Adipocyte (in vitro differentiated cells): ENCODE data around the gene ZNF239.
"Not testable (repeated sequence)": the region's sequence is repeated elsewhere in the genome, so short reads cannot be mapped to it uniquely, and the experiment has no call there.

Source experiments
- DNase-seq: peaks from one replicate; pipeline ENCODE4 v3.0.0-alpha.2; 2015; ENCODE audit warnings: low read depth
- H3K27me3 ChIP-seq: replicated peaks from 2 replicates; pipeline ENCODE4 v1.7.0; 2013; ENCODE audit warnings: mild to moderate bottlenecking, low read length, moderate library complexity; ENCODE audit not compliant: control insufficient read depth, insufficient read depth
- H3K36me3 ChIP-seq: 2 replicates; pipeline ENCODE4 v1.7.0; 2013; ENCODE audit warnings: low read length, mild to moderate bottlenecking, moderate library complexity; ENCODE audit not compliant: control insufficient read depth, insufficient read depth, severe bottlenecking
- H3K4me1 ChIP-seq: 2 replicates; pipeline ENCODE4 v1.7.0; 2013; ENCODE audit warnings: mild to moderate bottlenecking, low read length, moderate library complexity; ENCODE audit not compliant: control insufficient read depth, insufficient read depth
- H3K4me3 ChIP-seq: 2 replicates; pipeline ENCODE4 v1.7.0; 2013; ENCODE audit warnings: mild to moderate bottlenecking, low read length, moderate library complexity
- H3K9ac ChIP-seq: 2 replicates; pipeline ENCODE4 v1.7.0; 2013; ENCODE audit warnings: mild to moderate bottlenecking, low read length, moderate library complexity
- H3K9me3 ChIP-seq: 2 replicates; pipeline ENCODE4 v1.7.0; 2013; ENCODE audit warnings: mild to moderate bottlenecking, low read length, moderate library complexity; ENCODE audit not compliant: control insufficient read depth

Gene ZNF239

DNA sequence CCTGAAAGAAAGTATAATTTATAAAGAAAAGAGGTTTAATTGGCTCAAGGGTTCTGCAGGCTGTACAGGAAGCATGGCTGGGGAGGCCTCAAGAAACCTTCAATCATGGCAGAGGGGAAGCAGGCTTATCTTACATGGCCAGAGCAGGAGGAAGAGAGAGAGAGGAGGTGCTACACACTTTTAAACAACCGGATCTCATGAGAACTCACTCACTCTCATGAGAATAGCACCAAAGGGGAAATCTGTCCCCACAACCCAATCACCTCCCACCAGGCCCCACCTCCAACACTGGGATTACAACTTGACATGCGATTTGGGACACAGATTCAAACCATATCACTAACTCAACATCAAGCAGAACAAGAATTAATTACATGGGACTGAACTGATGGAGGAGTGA lies 24.9 kb upstream of the ZNF239 start:
- Histone ChIP-seq H3K9ac (no peak overlapping the region), H3K36me3 (no peaks in the 10 kb centered on the region), H3K4me3 (no peak overlapping the region), H3K27me3 (no peaks in the 10 kb centered on the region), H3K9me3 (no peaks in the 10 kb centered on the region), H3K4me1 (peaks cover 4% of the 10 kb centered on the region)
- DNase-seq: no peak

DNA sequence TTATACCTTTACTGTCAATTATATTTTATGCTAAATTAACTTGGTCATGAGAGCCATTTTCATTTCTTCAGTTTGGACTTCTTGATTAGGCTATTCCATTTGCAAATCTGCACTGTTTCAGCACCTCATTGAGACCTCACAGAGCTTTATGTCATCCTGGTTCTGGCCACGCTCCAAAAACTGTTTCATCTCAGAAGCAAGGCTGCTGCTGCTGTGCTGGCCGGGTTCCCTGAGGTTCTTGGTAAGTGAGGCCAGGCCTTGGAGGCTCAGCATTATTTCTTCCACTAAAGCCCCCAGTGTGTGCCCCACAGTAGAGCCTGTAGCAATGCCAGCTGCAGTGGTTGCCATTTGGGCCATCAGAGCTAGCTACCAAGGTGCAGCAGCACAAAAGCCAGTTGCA lies 24.0 kb upstream of the ZNF239 start:
- Histone ChIP-seq H3K9ac (no peak overlapping the region), H3K27me3 (no peaks in the 10 kb centered on the region), H3K9me3 (no peaks in the 10 kb centered on the region), H3K4me1 (peaks cover 4% of the 10 kb centered on the region), H3K36me3 (no peaks in the 10 kb centered on the region), H3K4me3 (no peak overlapping the region)
- peak; percentile 28 for DNase-seq

DNA sequence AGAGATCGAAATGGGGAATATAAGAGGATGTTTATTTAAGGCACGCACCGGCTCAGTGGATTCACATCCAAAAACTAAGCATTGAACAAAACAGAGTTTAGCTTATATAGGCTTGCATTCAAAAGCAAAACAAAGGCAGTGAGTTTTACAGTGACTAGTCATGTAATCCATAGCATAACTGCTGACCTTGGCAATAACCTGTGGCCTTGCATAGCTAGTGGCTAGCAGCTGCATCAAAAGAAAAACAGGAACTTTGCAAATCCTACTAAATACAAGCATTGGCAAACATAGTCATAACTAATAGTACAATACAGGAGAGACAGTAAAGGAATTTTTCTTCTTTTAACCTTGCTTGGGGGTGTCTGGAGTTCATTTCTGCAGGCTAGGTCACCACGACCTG lies 22.1 kb upstream of the ZNF239 start:
- Histone ChIP-seq H3K4me1 (peaks cover 4% of the 10 kb centered on the region), H3K36me3 (no peaks in the 10 kb centered on the region), H3K4me3 (no peak overlapping the region), H3K9me3 (peaks cover 17% of the 10 kb centered on the region), H3K27me3 (peaks cover 10% of the 10 kb centered on the region), H3K9ac (no peak overlapping the region)
- no peak for DNase-seq

DNA sequence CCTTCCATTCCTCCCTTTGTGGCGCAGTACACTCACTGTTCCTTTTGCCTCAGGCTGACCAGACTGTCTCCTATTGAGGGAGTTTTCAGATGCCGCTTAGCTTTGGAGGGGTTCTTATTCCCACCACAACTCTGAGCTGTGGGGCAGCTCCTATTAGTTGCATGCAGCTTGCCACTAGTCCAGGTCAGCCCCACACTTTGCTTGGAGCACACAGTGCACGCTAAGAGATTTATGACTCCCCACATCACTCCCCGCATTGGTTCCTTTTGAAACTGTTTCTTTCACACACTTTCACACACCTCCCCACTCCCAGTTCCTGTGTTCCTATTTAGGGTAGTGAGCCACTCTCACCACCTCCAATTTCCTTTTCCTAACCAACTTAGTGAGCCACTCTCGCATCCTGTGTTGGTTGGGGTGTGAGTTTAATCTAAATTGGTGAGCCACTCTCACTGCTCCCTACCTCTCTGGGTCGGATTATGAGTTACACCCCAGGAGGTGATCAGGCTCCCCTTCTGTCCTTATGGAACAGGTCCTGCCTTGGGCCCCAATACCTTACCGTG lies 21.4 kb upstream of the ZNF239 start:
- Histone ChIP-seq H3K4me1 (peaks cover under 1% of the 10 kb centered on the region), H3K27me3 (peaks cover 10% of the 10 kb centered on the region), H3K9ac (no peak overlapping the region), H3K4me3 (no peak overlapping the region), H3K9me3 (peaks cover 24% of the 10 kb centered on the region), H3K36me3 (no peaks in the 10 kb centered on the region)
- DNase-seq: peak; percentile 8

DNA sequence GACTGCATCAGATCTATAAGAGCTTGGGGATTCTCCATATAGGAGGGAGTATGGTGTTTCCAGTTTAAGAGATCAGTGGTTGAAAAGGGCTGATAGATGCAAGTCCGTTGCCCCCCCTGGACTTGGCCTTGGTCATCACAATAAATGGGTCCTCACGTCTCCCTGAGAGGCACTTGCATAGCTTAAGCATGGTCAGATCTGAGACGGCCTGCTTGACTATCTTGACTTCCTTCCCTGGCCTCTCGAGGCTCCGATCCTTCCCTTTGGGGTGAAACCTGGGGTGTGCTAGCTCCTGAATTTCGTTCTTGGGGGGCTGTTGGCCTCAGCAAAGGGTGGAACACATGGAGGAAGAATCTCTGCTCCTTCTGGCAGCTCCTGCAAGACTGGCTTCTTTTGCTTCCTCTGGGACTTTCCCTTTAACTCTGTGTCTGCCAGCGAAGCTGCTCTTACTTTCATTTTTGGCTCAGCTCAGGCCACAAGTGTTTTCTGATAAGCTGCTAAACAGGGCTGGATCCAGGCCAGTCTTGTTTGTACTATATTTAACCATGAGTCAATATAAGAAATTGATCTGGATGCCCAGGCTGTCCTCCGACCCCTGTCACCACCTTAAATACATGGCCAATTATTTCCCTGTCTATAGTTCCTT lies 20.7 kb upstream of the ZNF239 start:
- Histone ChIP-seq H3K4me1 (no peaks in the 10 kb centered on the region), H3K9me3 (peaks cover 25% of the 10 kb centered on the region), H3K36me3 (no peaks in the 10 kb centered on the region), H3K9ac (peak overlapping the region; percentile 44), H3K27me3 (peaks cover 10% of the 10 kb centered on the region), H3K4me3 (peak overlapping the region; percentile 37)
- DNase-seq: peak; percentile 57

DNA sequence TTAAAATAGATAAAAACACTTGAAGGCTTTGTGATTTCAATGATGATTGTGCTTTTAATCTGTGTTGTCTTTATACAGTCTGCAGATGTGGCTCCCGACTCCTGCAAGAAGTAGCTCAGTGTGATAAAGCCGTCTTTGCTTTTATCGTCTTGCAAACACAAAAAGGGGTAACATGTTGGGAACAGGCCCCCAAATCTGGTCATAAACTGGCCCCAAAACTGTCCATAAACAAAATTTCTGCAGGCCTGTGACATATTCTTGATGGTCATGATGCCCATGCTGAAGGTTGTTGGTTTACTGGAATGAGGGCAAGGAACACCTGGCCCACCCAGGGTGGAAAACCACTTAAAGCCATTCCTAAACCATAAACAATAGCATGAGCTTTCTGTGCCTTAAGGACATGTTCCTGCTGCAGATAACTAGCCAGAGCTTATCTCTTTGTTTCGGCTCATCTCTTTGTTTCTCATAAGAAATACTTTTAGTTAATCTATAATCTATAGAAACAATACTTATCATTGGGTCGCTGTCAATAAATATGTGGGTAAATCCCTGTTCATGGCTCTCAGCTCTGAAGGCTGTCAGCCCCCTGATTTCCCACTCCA lies 17.0 kb upstream of the ZNF239 start:
- peaks cover 25% of the 10 kb centered on the region for H3K9me3 ChIP-seq
- no peaks in the 10 kb centered on the region for H3K4me1 ChIP-seq
- DNase-seq: no peak
- no peak overlapping the region for H3K4me3 ChIP-seq
- no peaks in the 10 kb centered on the region for H3K36me3 ChIP-seq
- peaks cover 10% of the 10 kb centered on the region for H3K27me3 ChIP-seq
- no peak overlapping the region for H3K9ac ChIP-seq

DNA sequence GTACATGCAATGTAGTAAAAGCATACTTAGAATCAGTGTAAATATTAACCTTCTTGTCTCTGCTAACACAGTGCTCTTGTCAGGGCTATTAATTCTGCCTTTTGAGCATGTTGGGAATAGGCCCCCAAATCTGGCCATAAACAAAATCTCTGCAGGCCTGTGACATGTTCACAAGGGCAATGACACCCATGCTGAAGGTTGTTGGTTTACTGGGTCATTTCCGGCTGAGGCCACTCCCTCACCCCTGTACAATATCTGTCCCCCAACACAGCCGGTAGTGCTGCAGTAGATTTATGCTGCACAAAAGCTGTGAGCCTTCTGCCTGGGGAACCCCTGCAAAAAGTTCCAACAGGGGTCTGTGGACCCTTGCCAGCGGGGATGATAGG lies 12.3 kb upstream of the ZNF239 start:
- not testable (repeated sequence) for H3K4me3 ChIP-seq, H3K9ac ChIP-seq, H3K4me1 ChIP-seq, H3K36me3 ChIP-seq, DNase-seq, H3K27me3 ChIP-seq
- H3K9me3 ChIP-seq: peaks cover 10% of the 10 kb centered on the region

DNA sequence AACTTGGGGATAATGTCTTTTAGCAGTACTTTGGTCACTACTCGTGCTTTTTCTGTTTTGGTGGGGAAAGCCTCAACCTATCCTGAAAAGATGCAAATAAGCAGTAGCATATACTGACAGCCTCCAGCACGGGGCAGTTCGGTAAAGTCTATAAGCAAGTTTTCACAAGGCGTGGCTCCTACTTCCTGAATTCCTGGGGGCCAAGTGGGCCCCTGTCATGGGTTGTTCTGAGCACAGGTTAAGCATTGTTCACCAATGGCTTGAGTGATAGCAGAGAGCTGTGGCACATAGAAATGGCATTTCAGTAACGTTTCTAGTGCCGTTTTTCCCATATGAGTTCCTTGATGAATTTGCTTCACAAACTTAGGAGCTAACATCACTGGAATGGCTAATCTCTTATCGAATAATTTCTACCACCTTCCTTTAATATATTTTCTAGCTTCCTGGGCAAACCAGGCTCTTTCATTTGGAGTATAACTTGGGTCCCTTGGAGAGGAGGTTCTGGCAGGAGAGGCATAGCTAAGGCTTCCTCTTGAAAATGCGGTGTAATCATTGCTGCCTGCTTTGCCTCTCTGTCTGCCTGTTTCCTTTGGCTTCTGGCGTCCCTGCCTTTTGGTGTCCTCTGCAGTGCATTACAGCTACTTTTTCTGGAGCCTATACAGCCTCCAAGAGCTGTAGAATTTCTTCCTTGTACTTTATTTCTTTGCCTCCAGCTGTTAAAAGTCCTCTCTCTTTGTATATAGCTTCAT lies 11.7 kb upstream of the ZNF239 start:
- Histone ChIP-seq H3K9ac (no peak overlapping the region), H3K4me1 (no peaks in the 10 kb centered on the region), H3K4me3 (no peak overlapping the region), H3K27me3 (no peaks in the 10 kb centered on the region), H3K9me3 (peaks cover 4% of the 10 kb centered on the region), H3K36me3 (no peaks in the 10 kb centered on the region)
- DNase-seq: no peak

DNA sequence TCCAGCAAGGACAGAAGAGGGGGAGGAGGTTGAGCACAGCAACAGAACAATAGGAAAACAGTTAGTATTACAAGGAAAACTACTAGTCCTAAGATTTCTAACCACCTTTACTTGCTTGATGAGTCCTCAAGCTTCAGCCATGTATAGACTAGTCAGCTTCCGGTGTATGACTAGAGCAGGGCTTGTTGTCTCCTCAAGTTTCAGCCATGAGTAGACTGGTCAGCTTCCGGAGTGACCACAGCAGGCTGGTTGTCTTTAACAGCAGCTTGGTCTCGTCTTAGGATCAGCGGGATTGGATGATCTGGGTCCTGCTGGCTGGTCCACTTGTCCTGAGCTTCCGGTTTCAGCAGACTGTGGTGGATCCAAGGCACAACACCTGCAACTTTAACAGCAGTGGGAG lies 10.6 kb upstream of the ZNF239 start:
- no peaks in the 10 kb centered on the region for H3K4me1 ChIP-seq
- H3K4me3 ChIP-seq: no peak overlapping the region
- no peaks in the 10 kb centered on the region for H3K36me3 ChIP-seq
- no peak for DNase-seq
- no peak overlapping the region for H3K9ac ChIP-seq
- no peaks in the 10 kb centered on the region for H3K9me3 ChIP-seq
- no peaks in the 10 kb centered on the region for H3K27me3 ChIP-seq

DNA sequence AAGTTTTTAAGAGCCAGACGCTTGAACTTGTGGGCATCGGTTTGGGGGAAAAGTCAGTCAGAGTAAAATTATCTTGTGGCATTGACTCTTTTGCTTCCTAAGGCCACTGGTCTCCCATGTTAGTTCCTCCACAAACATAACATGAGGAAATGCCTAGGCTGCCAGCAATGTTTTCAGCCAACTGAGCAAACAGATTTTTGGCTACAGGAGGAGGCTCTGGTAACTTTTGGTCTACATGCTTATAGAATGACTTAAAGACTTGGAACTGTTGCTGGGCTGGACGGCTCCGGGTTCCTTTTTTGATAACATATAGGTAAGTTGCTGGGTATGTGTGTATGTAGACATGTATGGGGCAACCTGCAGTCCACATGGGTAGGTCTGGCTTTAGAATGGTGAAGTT lies 9.6 kb upstream of the ZNF239 start:
- Histone ChIP-seq H3K27me3 (no peaks in the 10 kb centered on the region), H3K4me3 (no peak overlapping the region), H3K4me1 (no peaks in the 10 kb centered on the region), H3K36me3 (no peaks in the 10 kb centered on the region), H3K9ac (no peak overlapping the region), H3K9me3 (no peaks in the 10 kb centered on the region)
- DNase-seq: no peak

DNA sequence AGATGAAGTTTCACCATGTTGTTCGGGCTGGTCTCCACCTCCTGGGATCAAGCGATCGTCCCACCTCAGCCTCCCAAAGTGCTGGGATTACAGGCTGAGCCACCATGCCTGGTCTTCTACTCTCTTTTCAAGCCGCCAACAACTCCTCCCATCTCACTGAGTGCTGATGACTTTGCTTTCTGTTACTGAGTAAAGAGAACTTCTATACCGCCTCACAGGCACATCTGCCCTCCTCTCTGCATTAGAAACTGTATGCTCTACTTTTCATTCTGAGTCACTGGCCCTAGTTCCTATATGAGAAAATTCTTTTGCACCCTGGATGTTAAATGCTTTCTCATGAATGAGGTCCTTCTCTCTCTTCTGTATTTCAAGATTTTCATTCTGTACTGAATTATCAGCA lies 2.2 kb upstream of the ZNF239 start:
- no peak overlapping the region for H3K9ac ChIP-seq
- no peak overlapping the region for H3K4me3 ChIP-seq
- no peak for DNase-seq

More for the DNA sequence above, 2.2 kb upstream of the ZNF239 start:
- Histone ChIP-seq H3K9me3 (no peaks in the 10 kb centered on the region), H3K36me3 (no peaks in the 10 kb centered on the region), H3K4me1 (peaks cover 12% of the 10 kb centered on the region), H3K27me3 (no peaks in the 10 kb centered on the region)
